LNCAP (cell line): ENCODE results near the gene IGFL1.

ENCODE experiments used
- CTCF ChIP-seq: fragments of 450-650 bp; IDR thresholded peaks from 2 replicates; pipeline ENCODE4 v1.5.1; 2017; ENCODE audit warnings: mild to moderate bottlenecking

Gene IGFL1

GRCh38 chr19:46226438-46226973 is 3.0 kb upstream of the IGFL1 start:
- no peak for TF ChIP-seq CTCF

- no peak for TF ChIP-seq CTCF
Observed at GRCh38 chr19:46232029-46232428, 2.5 kb downstream of the IGFL1 start.

- TF ChIP-seq CTCF: no peak
Observed at GRCh38 chr19:46232468-46232867, 2.9 kb downstream of the IGFL1 start.

- no peak for TF ChIP-seq CTCF
Observed at GRCh38 chr19:46232938-46233621, 3.5 kb downstream of the IGFL1 start.

- no peak for TF ChIP-seq CTCF
Observed at GRCh38 chr19:46239193-46240024, 9.9 kb downstream of the IGFL1 start.

GRCh38 chr19:46240693-46241092 is 11.2 kb downstream of the IGFL1 start:
- TF ChIP-seq CTCF: no peak

GRCh38 chr19:46241626-46242025 is 12.1 kb downstream of the IGFL1 start:
- TF ChIP-seq CTCF: no peak
